HCT116 (cell line): ENCODE measurements around the gene UGT1A7. TPM values are rescaled to one million over a fixed set of nuclear protein-coding genes. Genes with fewer than 3 reads are reported as not detected.
A peak's percentile ranks its signal among the peaks of the same experiment; 100 is the strongest.

Experiments
- ATAC-seq: fragments of 200-7000 bp; cut with Tn5 transposase; 2 replicates; pipeline ENCODE4 v1.9.1; 2020; ENCODE audit warnings: mild to moderate bottlenecking, moderate library complexity
- BruUV-seq: library from RNA; stranded (reverse); fragments of 400-500 nt; replicated peaks from 2 replicates; lab custom pipeline; 2021; lab: Mats Ljungman, UMichigan
- CTCF ChIA-PET: fragments of 300-600 bp; sonication (Branson Sonifier 250); formaldehyde crosslinking; loops from one replicate; lab custom pipeline; 2021; ENCODE audit warnings: antibody characterized with exemption; lab: Charles Lee
- POLR2A ChIA-PET: fragments of 300-600, 350-600 bp; sonication (Branson Sonifier 250); formaldehyde crosslinking; loops from one replicate; lab custom pipeline; 2021; ENCODE audit warnings: antibody characterized with exemption; lab: Charles Lee
- RAD21 ChIA-PET, 2 experiments: fragments of 300-600 bp; sonication (Branson Sonifier 250); formaldehyde crosslinking; loops; one replicate each; lab custom pipeline; 2023; ENCODE audit warnings: low total read pairs in 2 of 2; ENCODE audit not compliant: uncharacterized antibody in 2 of 2, unreplicated experiment in 2 of 2, low non-redundant PET in 1 of 2; lab: Charles Lee
- DNase-seq: peaks from one replicate; pipeline ENCODE4 v3.0.0-alpha.2; 2010; ENCODE audit warnings: low read depth, low spot score
- H2AFZ ChIP-seq: fragments of 200-600 bp; shearing (Covaris generic), sonication (generic); 2 replicates; pipeline ENCODE4 v1.6.1; 2017; ENCODE audit warnings: low read depth, mixed run types, mixed read lengths, antibody characterized with exemption, low read length; ENCODE audit not compliant: poor library complexity, severe bottlenecking
- H3K27ac ChIP-seq: 2 replicates; pipeline ENCODE4 v1.5.1; 2012; ENCODE audit warnings: low read depth, low read length
- H3K27me3 ChIP-seq: fragments of 200-600 bp; sonication (generic); 2 replicates; pipeline ENCODE4 v1.6.1; 2016; ENCODE audit warnings: mixed run types, low read length, mixed read lengths; ENCODE audit not compliant: insufficient read depth
- H3K36me3 ChIP-seq, 2 experiments: fragments of 200-500 bp in 1 of 2; fragments of 200-600 bp in 1 of 2; sonication (Bioruptor generic) in 1 of 2; sonication (generic) in 1 of 2; 2 replicates each; pipeline versions ENCODE4 v1.5.1 to v1.6.1; 2014 to 2016; ENCODE audit warnings: low read length in 2 of 2, inconsistent platforms in 1 of 2, mixed read lengths in 1 of 2, mixed run types in 1 of 2; ENCODE audit not compliant: insufficient read depth in 2 of 2, control insufficient read depth in 1 of 2
- H3K4me1 ChIP-seq, 2 experiments: fragments of 200-600 bp in 1 of 2; sonication (generic) in 1 of 2; 2 replicates each; pipeline versions ENCODE4 v1.5.1 to v1.6.1; 2012 to 2017; ENCODE audit warnings: low read length in 2 of 2, inconsistent platforms in 1 of 2, mild to moderate bottlenecking in 1 of 2, mixed read lengths in 1 of 2, mixed run types in 1 of 2, moderate library complexity in 1 of 2; ENCODE audit not compliant: insufficient read depth in 2 of 2, control insufficient read depth in 1 of 2
- H3K4me2 ChIP-seq: fragments of 200-600 bp; sonication (generic); 2 replicates; pipeline ENCODE4 v1.6.1; 2017; ENCODE audit warnings: mixed run types, low read length, mixed read lengths
- H3K4me3 ChIP-seq, 2 experiments: fragments of 200-600 bp in 1 of 2; sonication (generic) in 1 of 2; replicated peaks in 1 of 2; 2 replicates each; pipeline ENCODE4 v1.5.1; 2011 to 2016; ENCODE audit warnings: low read length in 2 of 2, control low read depth in 1 of 2, low read depth in 1 of 2, mild to moderate bottlenecking in 1 of 2, mixed read lengths in 1 of 2, mixed run types in 1 of 2
- H3K79me2 ChIP-seq: fragments of 200-600 bp; sonication (generic); 2 replicates; pipeline ENCODE4 v1.6.1; 2017; ENCODE audit warnings: mild to moderate bottlenecking, mixed run types, low read length, moderate library complexity, mixed read lengths; ENCODE audit not compliant: insufficient read depth
- H3K9ac ChIP-seq: fragments of 200-600 bp; sonication (generic); 2 replicates; pipeline ENCODE4 v1.6.1; 2016; ENCODE audit warnings: low read length, mixed read lengths
- H3K9me2 ChIP-seq: fragments of 200-600 bp; sonication (generic), shearing (Covaris generic); 2 replicates; pipeline ENCODE4 v1.6.1; 2017; ENCODE audit warnings: mixed run types, mild to moderate bottlenecking, moderate library complexity; ENCODE audit not compliant: insufficient read depth
- H3K9me3 ChIP-seq, 2 experiments: fragments of 200-500 bp in 1 of 2; fragments of 200-600 bp in 1 of 2; sonication (Bioruptor generic) in 1 of 2; sonication (generic) in 1 of 2; 2 replicates each; pipeline ENCODE4 v1.6.1; 2014 to 2017; ENCODE audit warnings: low read length in 2 of 2, mixed read lengths in 2 of 2, inconsistent platforms in 1 of 2, low read depth in 1 of 2, mild to moderate bottlenecking in 1 of 2, mixed run types in 1 of 2, moderate library complexity in 1 of 2; ENCODE audit not compliant: control insufficient read depth in 1 of 2, insufficient read depth in 1 of 2
- H4K20me1 ChIP-seq: fragments of 200-600 bp; sonication (generic), shearing (Covaris generic); 2 replicates; pipeline ENCODE4 v1.6.1; 2017; ENCODE audit warnings: mixed run types, mild to moderate bottlenecking, moderate library complexity; ENCODE audit not compliant: insufficient read depth
- ATF3 ChIP-seq: IDR thresholded peaks from 2 replicates; pipeline ENCODE4 v1.6.1; 2012
- CTCF ChIP-seq, 3 experiments: fragments of 200-600 bp in 1 of 3; sonication (generic) in 1 of 3; IDR thresholded peaks in 2 of 3; conservative IDR thresholded peaks in 1 of 3; 2 replicates each; pipeline ENCODE4 v1.5.1; 2012 to 2017; ENCODE audit warnings: low read depth in 2 of 3, low read length in 2 of 3, antibody characterized with exemption in 1 of 3, borderline replicate concordance in 1 of 3, control low read depth in 1 of 3, mild to moderate bottlenecking in 1 of 3, mixed read lengths in 1 of 3, mixed run types in 1 of 3, moderate library complexity in 1 of 3; ENCODE audit not compliant: insufficient read depth in 1 of 3
- EGR1 ChIP-seq: IDR thresholded peaks from 2 replicates; pipeline ENCODE4 v1.6.1; 2012; ENCODE audit warnings: low read depth
- ELF1 ChIP-seq: IDR thresholded peaks from 2 replicates; pipeline ENCODE4 v1.6.1; 2012; ENCODE audit warnings: low read depth, borderline replicate concordance
- EZH2phosphoT487 ChIP-seq: fragments of 200-600 bp; IDR thresholded peaks from 2 replicates; pipeline ENCODE4 v1.6.1; 2018; ENCODE audit warnings: antibody characterized with exemption, borderline replicate concordance
- FOSL1 ChIP-seq: IDR thresholded peaks from 2 replicates; pipeline ENCODE4 v1.6.1; 2012; ENCODE audit warnings: low read depth
- RAD21 ChIP-seq: IDR thresholded peaks from 2 replicates; pipeline ENCODE4 v1.6.1; 2012; ENCODE audit warnings: low read depth, mild to moderate bottlenecking
- SIN3A ChIP-seq: IDR thresholded peaks from 2 replicates; pipeline ENCODE4 v1.6.1; 2012; ENCODE audit warnings: low read depth
- SP1 ChIP-seq: IDR thresholded peaks from 2 replicates; pipeline ENCODE4 v1.6.1; 2012; ENCODE audit warnings: low read depth
- SRF ChIP-seq: IDR thresholded peaks from 2 replicates; pipeline ENCODE4 v1.6.1; 2012; ENCODE audit warnings: low read depth
- TCF7L2 ChIP-seq: IDR thresholded peaks from 2 replicates; pipeline ENCODE4 v1.7.0; 2011; ENCODE audit warnings: borderline replicate concordance, inconsistent platforms; ENCODE audit not compliant: insufficient read depth, insufficient read length; ENCODE audit errors: extremely low read depth
- YY1 ChIP-seq: IDR thresholded peaks from 2 replicates; pipeline ENCODE4 v1.6.1; 2011; ENCODE audit warnings: low read length, low read depth, moderate library complexity, mild to moderate bottlenecking; ENCODE audit not compliant: insufficient replicate concordance; ENCODE audit errors: extremely low read depth
- ZNF274 ChIP-seq: fragments of 200-500 bp; sonication (Bioruptor generic); IDR thresholded peaks from 2 replicates; pipeline ENCODE4 v1.6.1; 2014; ENCODE audit warnings: mild to moderate bottlenecking, low read depth, low read length, inconsistent platforms
- intact Hi-C: fragments of 100-400 bp; cut with micrococcal nuclease; formaldehyde crosslinking; loops from 2 replicates; pipeline ENCODE4 v1.10.0; 2022
- total RNA-seq: library from RNA; stranded (reverse); gene quantifications from one replicate; pipeline ENCODE4 v1.2.1, GENCODE V29; 2021; ENCODE audit not compliant: unreplicated experiment

The UGT1A7 gene
- total RNA-seq, 1 experiment from 2014 or later: not detected

- H3K27me3 ChIP-seq: no peaks in the 10 kb centered on the region; the same call in 1 of the 2 replicates
- ChIA-PET RAD21 (no interaction called here), POLR2A (interaction anchor here (0.6 kb wide), 1 partner anchor 19 kb away, joined by 3 read pairs; no protein-coding TSS in a partner anchor), CTCF (no interaction called here)
- H3K9ac ChIP-seq: no peak overlapping the region
- H3K36me3 ChIP-seq: no peaks in the 10 kb centered on the region
- DNase-seq (no peak), ATAC-seq (peak; percentile 73)
- no peaks in the 10 kb centered on the region for H3K79me2 ChIP-seq
- no peaks in the 10 kb centered on the region for H4K20me1 ChIP-seq
- H3K9me2 ChIP-seq: no peaks in the 10 kb centered on the region
- H3K9me3 ChIP-seq: no peaks in the 10 kb centered on the region
- H3K4me1 ChIP-seq: no peaks in the 10 kb centered on the region
- H3K27ac ChIP-seq: no peak overlapping the region
- H2AFZ ChIP-seq: no peak overlapping the region
- H3K4me3 ChIP-seq: no peak overlapping the region
- intact Hi-C loops: no loop called here
- no peak for TF ChIP-seq ATF3
- TF ChIP-seq EGR1: no peak
- no peak for TF ChIP-seq SIN3A
- TF ChIP-seq ZNF274: no peak
- TF ChIP-seq SRF: no peak
- TF ChIP-seq FOSL1: no peak
- TF ChIP-seq TCF7L2: no peak
- TF ChIP-seq YY1: no peak
- TF ChIP-seq SP1: no peak
- TF ChIP-seq CTCF (IDR thresholded peaks at IDR 0.05 in 2 of 3, conservative IDR thresholded peaks at IDR 0.05 in 1 of 3; ENCODE audit: borderline replicate concordance in 1 of 3, insufficient read depth in 1 of 3, low read depth in 2 of 3, low read length in 2 of 3): peak in 2 of 3 experiments; percentile 24 to 30; a peak in 3 of 6 replicates
- peak; percentile 56 for TF ChIP-seq RAD21
- no peak for TF ChIP-seq EZH2phosphoT487
- TF ChIP-seq ELF1: no peak
- BruUV-seq: no TSS peak
- H3K4me2 ChIP-seq: no peak overlapping the region
Measured at GRCh38 chr2:233807215-233807865, 125.6 kb downstream of the UGT1A7 start.
